Stimulated activated CD4-positive, alpha-beta T cell treated with anti-CD3 and anti-CD28 coated beads, Interleukin-1b, Interleukin-23, amount 100 ng/mL, for 24 hours (primary cell): Measurements from ENCODE around the gene RNU5B-1.
A peak's percentile ranks its signal among the peaks of the same experiment; 100 is the strongest.

ENCODE experiments used
- DNase-seq, 4 experiments: peaks; one replicate each; pipeline ENCODE4 v3.0.0-alpha.2; 2020; ENCODE audit warnings: low read depth in 4 of 4, low spot score in 1 of 4

Gene RNU5B-1

DNA sequence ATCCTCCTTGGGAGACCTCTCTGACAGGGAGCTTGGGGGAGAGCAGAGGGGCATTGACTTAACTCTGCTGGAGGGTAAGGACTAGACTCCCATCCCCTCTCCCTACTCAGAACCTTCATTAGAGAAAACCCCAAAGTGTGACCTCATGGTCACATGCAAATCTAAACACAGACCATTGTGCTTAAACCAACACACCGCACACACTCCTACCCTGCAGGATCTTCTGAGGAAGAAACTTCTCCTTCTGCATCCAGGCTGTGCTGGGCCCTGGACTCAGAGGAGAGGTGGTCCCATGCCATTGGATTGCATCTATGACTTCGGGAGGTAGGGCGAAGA lies 17.0 kb upstream of the RNU5B-1 start:
- no peak for DNase-seq

DNA sequence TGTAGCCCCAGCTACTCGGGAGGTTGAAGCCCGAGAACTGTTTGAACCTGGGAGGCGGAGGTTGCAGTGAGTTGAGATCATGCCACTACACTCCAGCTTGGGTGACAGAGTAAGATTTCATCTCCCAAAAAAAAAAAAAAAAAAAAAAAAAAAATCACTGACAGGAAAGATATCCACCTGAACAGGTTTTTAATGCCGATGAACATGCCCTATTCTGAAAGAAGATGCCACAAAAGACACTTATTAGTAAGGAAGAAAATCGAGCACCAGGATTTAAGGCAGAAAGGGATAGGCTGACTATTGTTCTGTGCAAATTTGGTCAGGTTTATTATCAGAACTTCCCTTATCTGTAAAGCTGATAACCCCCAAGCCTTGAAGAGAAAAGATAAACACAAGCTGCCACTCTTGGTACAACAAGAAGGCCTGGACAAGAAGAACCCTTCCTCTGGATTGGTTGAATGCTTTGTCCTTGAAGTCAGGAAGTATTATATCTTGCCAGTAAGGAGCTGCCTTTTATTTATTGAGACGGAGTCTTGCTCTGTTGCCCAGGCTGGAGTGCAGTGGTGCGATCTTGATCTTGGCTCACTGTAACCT lies 15.1 kb upstream of the RNU5B-1 start:
- DNase-seq: no peak

DNA sequence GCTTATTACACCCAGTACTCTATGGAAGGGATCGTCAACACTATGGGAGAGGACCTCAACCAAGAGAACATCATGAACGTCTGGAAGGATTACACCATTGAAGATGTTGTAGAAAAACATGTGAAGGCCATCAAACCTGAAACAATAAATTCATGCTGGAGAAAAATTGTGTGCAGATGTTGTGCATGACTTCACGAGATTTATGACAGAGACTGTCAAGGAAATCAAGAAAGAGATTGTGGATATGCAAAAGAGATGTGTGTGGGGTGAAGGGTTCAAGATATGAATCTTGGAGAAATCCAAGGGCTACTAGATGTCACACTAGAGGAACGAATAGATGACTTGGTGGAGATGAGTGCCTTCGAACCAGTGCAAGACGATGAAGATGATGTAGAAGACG lies 14.2 kb upstream of the RNU5B-1 start:
- no peak for DNase-seq

DNA sequence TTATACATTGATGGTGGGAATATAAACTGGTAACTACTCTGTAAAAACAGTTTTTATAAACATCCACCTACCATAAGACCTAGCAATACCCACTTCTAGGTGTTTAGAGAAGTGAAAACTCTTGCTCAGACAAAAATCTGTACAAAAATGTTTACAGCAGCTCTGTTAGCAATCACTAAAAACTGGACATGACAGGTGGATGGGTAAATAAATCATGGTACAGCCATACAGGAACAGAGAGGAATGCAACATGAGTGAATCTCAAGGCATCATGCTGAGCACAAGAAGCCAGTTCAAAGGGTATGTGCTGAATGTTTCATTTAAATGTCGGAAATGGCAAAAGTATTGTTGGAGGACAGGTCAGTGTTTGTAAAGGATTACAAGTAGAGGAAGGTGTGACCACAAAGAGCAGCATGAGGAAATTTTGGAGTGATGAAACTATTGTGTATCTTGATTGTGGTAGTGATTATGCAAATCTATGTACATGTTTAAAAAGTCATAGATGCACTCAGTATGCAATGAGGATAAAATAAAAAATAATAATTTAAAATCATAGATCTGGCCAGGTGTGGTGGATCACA lies 11.4 kb upstream of the RNU5B-1 start:
- no peak for DNase-seq

DNA sequence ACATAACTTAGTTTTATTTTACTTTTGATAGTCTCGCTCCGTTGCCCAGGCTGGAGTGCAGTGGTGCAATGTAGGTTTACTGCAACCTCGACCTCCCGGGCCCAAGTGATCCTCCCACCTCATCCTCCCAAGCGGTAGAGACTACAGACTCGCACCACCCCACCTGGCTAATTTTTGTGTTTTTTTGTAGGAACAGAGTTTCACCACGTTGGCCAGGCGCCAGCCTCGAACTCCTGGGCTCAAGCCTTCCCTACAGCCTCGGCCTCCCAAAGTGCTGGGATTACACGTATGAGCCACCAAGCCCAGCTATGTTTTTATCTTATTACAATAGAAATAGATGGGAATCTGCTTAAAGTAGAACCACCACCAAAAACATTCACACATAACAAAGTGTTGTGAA lies 5.7 kb upstream of the RNU5B-1 start:
- no peak for DNase-seq

DNA sequence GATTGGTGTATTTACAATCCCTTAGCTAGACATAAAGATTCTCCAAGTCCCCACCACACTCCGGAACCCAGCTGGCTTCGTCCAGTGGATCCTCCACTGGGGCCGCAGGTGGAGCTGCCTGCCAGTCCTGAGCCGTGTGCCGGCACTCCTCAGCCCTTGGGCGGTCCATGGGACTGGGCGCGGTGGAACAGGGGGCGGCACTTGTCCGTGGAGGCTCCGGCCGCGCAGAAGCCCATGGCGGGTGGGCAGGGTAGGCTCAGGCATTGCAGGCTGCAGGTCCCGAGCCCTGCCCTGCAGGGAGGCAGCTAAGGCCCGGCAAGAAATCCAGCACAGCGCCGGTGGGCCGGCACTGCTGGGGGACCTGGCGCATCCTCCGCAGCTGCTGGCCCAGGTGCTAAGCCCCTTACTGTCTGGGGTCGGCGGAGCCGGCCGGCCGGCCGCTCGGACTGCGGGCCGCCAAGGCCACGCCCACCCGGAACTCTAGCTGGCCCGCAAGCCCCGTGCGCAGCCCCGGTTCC lies 3.5 kb upstream of the RNU5B-1 start:
- DNase-seq: no peak

DNA sequence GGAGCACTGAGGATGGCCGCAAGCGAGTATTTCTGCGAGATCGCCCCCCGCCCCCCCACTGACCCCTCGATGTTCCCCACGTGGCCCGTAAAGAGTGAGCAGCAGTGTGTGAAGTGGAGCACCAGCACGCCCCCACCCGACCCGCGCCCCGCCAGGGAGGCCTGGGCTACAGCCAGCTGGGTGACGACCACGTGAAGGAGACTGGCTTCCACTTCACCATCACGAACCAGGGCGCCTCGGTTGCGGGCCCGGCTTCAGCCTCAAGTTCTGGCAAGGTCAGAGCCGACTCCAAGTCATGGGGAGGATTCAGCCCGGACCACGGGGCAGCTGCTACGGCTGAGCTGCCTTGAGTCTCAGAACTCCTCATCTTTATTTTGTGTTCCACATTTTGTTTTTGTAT lies 2.4 kb upstream of the RNU5B-1 start:
- DNase-seq: no peak

DNA sequence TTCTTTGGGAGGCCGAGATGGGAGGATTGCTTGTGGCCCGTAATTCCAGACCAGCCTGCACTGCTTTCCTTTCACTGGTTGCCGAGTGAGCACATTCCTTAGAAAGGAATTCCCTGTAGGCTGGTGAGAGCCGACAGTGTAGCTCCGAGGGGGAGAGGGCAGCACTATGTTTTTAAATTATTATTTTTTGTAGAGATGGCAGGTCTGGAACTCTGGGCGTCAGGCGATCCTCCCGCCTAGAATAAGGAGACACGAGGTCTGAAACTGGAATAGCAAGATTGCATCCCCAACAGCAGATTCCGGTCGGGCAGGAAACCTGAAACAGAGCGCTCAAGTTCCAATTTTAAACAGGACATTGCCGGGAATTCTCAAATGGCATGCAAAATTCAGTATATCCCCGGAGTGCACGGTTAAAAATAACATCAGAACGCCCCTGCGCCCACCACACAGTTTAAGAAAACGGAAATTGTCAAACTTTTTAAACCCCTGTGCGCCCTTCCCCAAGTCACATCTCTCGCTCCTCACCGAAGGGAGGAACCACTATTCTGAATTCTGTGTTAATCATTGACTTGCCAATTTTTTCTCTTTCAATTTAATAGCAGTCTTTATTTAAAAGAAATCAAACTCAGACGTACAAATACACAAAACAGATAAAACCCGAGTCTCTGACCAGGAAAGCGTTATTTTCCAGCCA lies 643 bp upstream of the RNU5B-1 start:
- DNase-seq: no peak

DNA sequence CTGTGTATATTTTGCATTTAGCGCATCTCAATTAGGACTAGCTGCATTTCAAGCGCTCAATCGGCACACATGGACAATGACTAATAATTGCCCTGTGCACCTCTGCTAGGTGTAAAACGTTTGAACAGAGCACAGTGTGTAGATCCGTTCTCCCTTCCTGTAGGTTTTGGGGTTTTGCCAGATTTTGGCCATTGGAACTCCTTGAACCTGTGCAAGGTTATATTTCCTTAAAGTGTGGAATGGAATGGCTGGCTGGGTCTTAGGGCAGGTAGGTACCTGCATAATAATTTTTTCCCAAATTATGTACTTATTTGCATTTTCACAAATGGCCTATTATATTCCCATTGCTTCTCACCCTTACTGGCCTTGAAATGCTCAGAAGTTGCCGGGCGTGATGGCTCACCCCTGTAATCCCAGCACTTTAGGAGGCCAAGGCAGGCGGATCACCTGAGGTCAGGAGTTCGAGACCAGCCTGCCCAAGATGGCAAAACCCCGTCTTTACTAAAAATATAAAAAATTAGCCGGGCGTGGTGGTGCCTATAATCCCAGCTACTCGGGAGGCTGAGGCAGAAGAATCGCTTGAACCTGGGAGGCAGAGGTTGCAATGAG lies 777 bp downstream of the RNU5B-1 start:
- no peak for DNase-seq

DNA sequence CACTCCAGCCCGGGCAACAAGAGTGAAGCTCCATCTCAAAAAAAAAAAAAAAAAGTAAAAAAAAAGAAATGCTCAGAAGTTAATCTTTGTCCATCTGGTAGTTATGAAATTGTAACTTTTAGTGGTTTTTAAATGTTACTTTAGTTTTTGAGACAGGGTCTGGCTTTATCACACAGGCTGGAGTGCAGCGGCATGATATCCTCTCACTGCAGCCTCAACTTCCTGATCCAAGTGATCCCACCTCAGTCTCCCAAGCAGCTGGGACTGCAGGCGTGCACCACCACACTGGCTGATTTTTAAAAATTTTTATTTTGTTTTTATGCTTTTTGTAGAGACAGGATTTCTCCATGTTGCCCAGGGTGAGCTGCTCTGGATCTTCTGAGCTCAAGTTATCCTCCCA lies 1.3 kb downstream of the RNU5B-1 start:
- no peak for DNase-seq

DNA sequence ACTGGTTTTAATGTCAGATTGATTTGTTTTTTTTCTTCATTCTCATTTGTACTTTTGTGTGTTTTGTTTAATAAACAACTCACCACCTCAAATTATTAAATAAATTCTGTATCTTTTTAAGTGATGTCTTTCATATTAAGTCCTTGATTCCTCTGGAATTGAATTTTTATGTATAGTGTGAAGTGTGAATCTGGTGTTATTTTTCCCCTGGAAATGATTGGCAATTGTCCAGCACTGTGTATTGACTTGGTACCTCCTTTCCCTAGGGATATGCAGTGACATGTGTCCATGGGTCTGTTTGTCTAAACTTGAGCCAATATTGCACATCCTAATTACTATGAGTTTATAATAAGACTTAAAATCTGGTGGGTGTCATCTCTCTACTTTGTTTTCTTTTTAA lies 2.1 kb downstream of the RNU5B-1 start:
- DNase-seq: no peak

DNA sequence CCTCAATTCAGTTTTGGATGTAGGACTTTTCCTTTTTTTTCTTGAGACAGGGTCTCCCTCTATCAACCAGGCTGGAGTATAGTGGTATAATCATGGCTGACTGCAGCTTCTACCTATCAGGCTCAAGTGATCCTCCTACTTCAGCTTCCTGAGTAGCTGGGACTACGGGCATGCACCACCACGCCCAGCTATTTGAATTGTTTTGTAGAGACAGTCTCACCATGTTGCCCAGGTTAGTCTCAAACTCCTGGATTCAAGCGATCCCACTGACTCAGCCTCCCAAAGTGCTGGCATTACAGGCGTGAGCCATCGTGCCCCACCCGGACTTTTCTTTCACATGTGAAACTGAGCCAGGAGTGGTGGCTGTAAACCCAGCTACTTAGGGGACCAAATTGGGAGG lies 3.5 kb downstream of the RNU5B-1 start:
- DNase-seq: no peak

DNA sequence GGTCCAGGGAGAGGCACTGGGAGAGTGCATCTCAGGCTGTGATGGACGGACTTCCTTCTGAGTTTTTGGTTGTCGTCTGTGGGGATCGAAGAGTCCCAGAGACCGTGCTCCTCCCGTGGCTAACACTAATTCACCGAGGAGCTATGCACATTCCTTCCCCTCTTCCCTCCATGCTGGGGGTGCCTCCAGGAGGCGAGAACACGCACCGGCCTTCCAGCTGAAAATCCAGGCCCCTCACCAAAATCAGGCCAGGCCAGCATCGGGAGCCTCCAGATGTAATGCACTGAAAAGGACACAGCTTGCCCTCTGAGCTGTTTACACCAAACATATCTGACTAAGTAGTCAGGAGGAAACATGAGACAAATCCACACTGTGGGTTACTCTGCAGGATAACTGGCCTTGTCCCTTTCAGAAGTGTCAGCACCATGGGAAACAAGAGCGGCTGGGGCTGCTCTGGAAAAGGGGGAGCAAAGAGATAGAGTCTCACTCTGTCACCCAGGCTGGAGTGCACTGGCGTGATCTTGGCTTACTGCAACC lies 5.5 kb downstream of the RNU5B-1 start:
- DNase-seq: no peak

DNA sequence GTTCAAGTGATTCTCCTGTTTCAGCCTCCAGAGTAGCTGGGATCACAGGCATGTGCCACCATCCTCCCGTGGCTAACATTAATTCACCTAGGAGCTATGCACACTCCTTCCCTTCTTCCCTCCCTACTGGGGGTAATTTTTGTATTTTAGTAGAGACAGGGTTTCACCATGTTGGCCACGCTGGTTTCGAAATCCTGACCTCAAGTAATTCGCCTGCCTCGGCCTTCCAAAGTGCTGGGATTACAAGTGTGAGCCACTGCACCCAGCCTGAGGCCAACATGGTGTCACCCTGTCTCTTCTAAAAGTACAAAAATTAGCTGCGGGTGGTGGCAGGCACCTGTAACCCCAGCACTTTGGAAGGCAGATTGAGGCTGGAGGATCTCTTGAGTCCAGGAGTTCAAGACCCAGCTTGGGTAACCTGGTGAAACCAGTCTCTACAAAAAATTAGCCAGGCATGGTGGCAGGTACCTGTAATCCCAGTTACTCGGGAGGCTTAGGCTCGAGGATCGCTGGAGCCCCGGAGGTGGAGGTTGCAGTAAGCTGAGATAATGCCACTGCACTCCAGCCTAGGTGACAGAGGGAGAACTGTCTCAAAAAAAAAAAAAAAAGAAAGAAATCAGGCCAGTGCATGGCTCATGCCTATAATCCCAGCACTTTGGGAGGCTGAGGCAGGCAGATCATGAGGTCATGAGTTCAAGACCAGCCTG lies 6.1 kb downstream of the RNU5B-1 start:
- no peak for DNase-seq

DNA sequence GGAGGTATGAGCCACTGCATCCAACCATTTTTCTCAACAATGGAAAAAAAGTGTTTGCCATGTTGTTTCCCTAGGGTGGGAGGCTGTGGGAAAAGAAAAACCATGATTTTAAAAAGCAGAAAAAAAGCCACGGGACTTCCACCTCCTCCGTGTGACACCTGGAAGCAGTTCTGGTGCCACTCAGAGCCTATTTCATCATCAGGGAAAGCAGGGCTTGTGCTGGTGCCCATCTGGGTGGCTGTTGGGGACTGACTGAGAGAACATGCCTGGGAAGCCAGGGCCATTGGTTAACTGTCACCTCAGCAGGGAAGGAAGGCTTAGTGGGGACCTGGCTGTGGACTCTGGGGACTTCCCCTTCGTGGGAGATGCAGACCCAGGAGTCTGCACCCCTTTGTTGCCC lies 7.3 kb downstream of the RNU5B-1 start:
- no peak for DNase-seq

DNA sequence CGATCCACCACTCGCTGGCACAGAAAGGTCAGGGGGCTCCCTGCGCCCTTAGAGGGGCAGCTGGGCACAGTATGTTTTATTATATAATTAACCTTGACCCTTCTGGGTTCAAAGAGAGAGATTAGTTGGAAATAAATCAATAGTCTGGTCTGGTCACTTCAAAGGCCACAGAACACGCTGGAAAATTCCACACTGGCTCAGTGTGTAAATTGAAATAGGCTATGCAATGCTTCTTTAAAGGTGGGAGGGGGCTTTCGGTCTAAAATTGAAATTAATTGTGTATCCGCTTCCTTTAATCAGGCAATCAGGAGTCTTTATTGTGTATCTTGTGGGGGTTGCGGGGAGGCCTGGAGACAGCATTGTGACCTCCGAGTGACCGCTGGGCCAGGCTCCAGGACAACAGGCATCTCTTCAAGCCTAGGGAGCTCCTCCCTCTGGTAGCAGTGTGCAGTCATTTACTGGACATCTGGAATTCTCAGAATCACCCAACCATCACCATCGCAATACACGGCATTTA lies 8.0 kb downstream of the RNU5B-1 start:
- DNase-seq: no peak

DNA sequence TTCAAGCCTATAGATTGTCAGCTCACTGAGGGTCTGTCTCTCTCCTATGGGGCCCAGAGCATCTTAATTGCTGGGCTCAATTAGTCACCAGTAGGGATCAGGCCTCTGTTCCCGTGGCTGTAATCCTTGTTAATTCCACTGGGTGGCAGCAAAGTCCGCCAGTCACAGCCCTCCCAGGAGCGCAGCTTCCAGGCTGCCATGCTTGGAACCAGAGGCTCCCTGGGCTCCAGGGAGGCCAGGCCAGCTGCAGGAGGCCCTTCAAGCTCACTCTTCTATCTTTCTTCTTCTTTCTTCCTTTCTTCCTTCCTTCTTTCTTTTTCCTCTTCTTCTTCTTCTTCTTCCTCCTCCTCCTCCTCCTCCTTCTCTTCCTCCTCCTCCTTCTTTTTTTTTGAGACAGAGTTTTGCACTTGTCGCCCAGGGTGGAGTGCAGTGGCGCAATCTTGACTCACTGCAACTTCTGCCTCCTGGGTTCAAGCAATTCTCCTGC lies 14.4 kb downstream of the RNU5B-1 start:
- DNase-seq: peak; percentile 34 to 69 (median 60)

DNA sequence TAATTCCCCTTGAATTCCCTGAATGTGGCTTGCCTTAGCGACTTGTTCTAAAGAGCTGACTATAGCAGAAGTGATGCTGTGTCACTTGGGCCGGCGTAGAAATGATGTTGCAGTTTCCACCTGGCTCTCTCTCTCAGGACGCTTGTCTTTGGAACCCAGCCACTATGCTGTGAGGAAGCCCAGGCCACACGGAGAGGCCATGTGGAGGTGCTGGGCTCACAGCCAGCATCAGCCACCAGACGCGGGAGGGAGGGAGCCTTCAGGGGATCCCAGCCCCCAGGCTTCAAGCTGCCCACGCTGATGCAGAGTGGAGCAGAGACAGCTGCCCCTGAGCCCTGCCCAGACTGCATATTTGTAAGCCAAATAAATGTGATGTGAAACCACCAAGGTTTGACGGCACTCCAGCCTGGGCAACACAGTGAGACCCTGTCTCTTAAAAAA lies 18.6 kb downstream of the RNU5B-1 start:
- DNase-seq: no peak

DNA sequence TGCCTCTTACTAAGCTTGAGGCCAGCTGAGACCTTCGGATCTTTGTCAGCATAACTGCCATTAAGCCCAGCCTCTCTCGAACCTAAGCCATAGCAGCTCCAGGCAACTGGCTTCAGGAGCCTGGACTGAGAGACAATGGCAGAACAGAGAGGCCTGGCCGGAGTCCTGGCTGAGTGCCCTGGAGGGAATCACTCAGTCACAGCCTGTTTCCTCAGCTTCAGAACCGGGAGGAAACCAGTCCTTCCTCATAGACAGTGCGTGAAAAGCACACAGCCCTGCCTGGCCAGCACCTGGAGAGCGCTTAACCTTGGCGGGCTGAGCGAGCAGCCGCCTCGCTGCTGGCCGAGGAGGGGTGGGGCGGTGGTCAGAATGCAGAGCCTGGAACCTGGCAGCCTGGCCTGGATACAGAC lies 21.6 kb downstream of the RNU5B-1 start:
- DNase-seq: no peak

DNA sequence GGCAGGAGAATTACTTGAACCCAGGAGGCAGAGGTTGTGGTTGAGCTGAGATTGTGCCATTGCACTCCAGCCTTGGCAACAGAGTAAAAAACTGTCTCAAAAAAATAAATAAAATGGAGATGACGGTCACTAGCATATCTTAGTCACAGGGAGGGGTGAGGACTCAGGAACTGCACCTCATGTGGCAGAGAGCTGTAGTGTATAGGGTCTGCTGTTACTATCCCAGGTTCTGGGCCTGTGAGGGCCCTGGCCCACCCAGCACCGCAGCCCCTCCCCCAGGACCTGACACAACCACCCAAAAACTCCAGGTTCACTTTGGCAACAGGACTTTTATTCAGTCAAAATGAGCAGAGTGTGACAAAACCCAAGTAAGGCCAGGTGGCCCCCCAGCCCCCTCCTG lies 22.3 kb downstream of the RNU5B-1 start:
- no peak for DNase-seq
